ENCODE measurements around the gene ITPK1.

ITPK1 gene

DNA sequence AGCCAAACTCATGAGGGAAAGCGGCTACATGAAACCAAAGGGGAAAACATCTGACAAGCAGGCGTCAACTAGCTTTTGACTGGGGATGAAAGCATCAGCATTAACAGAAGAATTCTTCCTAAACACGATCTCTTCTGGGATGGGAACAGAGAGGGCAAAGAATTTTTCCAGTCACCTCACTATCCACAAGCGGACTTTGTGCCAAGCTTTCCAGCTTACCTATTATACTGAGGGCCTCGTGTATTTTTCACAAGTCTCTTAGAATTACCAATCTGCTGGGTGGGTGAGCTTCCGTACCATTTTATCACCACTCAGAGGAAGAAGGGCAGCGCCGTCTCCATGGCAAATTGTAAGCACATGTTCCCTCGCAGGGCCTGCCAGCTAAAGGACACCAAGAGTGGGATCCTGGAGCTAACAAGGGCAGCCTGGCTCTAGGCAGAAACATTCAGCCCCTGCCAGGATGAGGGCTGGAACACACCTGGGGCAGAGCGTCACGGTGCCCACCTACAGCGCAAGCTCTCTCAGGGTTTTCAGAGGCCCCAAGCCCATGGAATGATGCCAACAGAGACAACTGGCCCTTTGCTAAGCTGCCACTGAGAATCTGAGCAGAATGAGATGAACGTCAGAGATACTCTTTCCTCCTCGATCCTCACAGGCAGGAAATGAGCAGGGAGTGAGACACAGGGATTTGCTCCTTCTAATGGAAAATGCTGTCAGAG, 118.2 kb downstream of the ITPK1 start:
- H3K27ac ChIP-seq: no peak overlapping the region
- TF ChIP-seq ZFX (IDR thresholded peaks at IDR 0.05): no peak
- TF ChIP-seq, protein P1, sequence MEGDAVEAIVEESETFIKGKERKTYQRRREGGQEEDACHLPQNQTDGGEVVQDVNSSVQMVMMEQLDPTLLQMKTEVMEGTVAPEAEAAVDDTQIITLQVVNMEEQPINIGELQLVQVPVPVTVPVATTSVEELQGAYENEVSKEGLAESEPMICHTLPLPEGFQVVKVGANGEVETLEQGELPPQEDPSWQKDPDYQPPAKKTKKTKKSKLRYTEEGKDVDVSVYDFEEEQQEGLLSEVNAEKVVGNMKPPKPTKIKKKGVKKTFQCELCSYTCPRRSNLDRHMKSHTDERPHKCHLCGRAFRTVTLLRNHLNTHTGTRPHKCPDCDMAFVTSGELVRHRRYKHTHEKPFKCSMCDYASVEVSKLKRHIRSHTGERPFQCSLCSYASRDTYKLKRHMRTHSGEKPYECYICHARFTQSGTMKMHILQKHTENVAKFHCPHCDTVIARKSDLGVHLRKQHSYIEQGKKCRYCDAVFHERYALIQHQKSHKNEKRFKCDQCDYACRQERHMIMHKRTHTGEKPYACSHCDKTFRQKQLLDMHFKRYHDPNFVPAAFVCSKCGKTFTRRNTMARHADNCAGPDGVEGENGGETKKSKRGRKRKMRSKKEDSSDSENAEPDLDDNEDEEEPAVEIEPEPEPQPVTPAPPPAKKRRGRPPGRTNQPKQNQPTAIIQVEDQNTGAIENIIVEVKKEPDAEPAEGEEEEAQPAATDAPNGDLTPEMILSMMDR (conservative IDR thresholded peaks at IDR 0.05): no peak

DNA sequence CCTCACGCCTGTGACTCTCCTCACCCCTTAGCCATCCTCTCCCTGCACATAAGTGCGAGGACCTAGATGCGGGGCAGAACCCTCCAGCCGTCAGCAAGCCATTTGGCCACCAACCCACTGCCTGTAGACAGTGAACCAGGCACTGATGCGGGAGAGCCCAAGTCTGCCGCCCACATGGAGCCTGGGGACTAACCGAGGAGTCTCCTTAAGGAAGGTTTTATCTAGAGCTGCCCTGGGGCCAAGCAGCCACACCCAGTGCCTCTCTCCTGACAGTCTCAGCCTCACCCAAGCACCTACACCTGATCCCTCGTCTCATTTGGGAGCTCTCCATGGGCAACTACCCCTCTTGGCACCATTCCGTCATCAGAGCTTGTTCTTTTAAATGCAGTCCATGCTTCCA, 120.1 kb downstream of the ITPK1 start:
- TF ChIP-seq, protein P1 (conservative IDR thresholded peaks at IDR 0.05): no peak
- no peak for TF ChIP-seq ZFX (IDR thresholded peaks at IDR 0.05)
- no peak overlapping the region for H3K27ac ChIP-seq

DNA sequence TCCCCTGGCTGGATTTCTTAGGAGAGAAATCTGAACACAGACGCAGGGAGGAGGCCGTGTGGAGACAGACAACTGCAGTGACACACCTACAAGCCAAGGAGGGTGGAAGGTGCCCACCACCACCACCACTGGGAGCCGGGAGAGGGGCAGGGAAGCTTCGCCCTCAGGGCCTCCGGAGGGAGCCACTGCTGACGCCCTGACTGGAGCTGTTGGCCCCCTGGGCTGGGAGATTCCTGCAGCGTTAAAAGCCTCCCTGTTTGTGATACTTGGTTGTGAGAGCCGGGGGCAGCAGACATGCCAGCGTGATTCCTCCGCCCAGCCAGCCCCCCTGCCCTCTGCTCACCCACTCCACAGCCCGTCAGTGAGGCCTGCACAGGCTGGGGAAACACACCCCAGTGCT, 120.8 kb downstream of the ITPK1 start:
- TF ChIP-seq, protein P1 (conservative IDR thresholded peaks at IDR 0.05): no peak
- TF ChIP-seq ZFX (IDR thresholded peaks at IDR 0.05): no peak
- H3K27ac ChIP-seq: no peak overlapping the region

DNA sequence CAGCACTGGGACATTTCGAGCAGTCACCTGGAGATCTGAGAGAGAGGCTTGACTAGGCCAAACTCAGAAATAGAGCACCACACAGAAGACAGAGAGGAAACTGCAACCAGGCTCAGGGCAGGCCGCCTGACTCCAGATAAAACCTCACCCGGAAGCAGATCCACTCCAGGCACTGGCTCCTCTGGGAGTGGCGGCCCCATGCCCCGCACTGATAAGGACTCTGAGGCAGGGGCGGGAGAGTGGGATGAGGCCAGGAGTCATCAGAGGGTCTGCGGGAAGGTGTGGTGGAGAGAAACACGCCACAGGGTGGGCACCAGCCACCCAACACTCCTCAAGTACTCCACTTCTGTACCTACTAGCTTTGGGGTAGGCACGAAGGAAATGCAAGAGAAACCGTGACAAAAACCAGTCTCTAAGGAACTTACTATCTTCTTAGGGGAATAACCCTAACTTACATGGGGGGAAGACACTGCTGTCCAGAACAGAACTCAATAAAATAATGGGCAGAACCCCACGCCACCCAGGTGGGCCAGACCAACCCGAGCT, 121.5 kb downstream of the ITPK1 start:
- TF ChIP-seq ZFX (IDR thresholded peaks at IDR 0.05): no peak
- TF ChIP-seq, protein P1 (conservative IDR thresholded peaks at IDR 0.05): no peak
- no peak overlapping the region for H3K27ac ChIP-seq

DNA sequence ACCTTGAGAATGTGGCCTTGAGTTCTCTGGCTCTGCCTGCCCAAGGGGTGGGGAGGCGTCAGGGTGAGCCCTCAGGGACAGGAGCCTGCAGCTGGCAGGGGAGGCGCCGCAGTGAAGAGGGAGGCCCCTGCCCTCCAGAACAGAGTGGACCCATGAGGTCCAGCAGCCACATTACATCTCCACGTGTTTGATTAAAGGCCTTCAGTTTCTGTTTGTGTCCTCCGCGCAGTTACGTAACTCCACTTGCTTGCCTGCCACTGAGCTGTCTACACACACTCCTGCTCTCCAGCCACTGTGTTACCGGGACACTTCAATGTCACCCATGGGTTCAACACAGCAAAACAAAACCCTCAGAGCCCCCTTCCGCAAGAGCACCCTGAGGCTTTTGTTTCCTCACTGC, 122.4 kb downstream of the ITPK1 start:
- no peak for TF ChIP-seq ZFX (IDR thresholded peaks at IDR 0.05)
- TF ChIP-seq, protein P1 (conservative IDR thresholded peaks at IDR 0.05): no peak
- no peak overlapping the region for H3K27ac ChIP-seq

DNA sequence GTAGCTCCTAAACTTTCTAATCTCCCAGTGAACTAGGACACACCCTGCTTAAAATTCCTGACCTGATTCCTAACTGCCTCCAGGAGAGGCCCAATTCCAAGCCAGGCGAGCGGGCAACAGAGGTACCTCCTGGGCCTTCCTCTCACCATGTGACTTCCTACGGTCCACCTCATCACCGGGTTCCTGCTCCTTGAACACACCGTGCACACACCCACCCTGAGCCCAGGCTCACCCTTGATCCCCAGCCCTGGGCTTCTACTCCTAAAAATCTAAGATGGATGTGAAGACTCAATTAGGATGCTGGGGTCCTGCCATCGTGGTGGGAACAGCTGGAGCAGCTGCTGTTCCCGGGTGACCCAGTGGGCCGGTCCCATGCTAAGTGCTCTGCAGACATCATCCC, 124.2 kb downstream of the ITPK1 start:
- no peak overlapping the region for H3K27ac ChIP-seq
- TF ChIP-seq ZFX (IDR thresholded peaks at IDR 0.05): no peak
- TF ChIP-seq, protein P1 (conservative IDR thresholded peaks at IDR 0.05): no peak
